DOHH2 (cell line): Measurements from ENCODE around the gene THBD.

Experiments
- H3F3A ChIP-seq: fragments of 200-600 bp; sonication (generic), shearing (Covaris generic); 2 replicates; pipeline ENCODE4 v1.6.0; 2016; ENCODE audit warnings: antibody characterized with exemption, mild to moderate bottlenecking; ENCODE audit not compliant: control insufficient read depth, insufficient read depth
- H3K27ac ChIP-seq: fragments of 200-600 bp; sonication (generic); 2 replicates; pipeline ENCODE4 v1.5.1; 2014; ENCODE audit warnings: low read depth, mild to moderate bottlenecking, low read length, moderate library complexity
- H3K27me3 ChIP-seq: fragments of 200-600 bp; sonication (generic); 2 replicates; pipeline ENCODE4 v1.6.1; 2014; ENCODE audit warnings: mild to moderate bottlenecking, low read length, mixed read lengths; ENCODE audit not compliant: control insufficient read depth
- H3K36me3 ChIP-seq: fragments of 200-600 bp; sonication (generic); 2 replicates; pipeline ENCODE4 v1.6.1; 2014; ENCODE audit warnings: mild to moderate bottlenecking, low read length, moderate library complexity, mixed read lengths; ENCODE audit not compliant: control insufficient read depth
- H3K4me1 ChIP-seq: fragments of 200-600 bp; sonication (generic); 2 replicates; pipeline ENCODE4 v1.6.1; 2014; ENCODE audit warnings: mild to moderate bottlenecking, low read length, mixed read lengths; ENCODE audit not compliant: control insufficient read depth
- H3K4me2 ChIP-seq: fragments of 200-600 bp; sonication (generic); 2 replicates; pipeline ENCODE4 v1.6.0; 2014; ENCODE audit warnings: mild to moderate bottlenecking, low read length, moderate library complexity
- H3K4me3 ChIP-seq: fragments of 200-600 bp; sonication (generic); 2 replicates; pipeline ENCODE4 v1.5.1; 2014; ENCODE audit warnings: mild to moderate bottlenecking, low read length, mixed read lengths
- H3K79me2 ChIP-seq: fragments of 200-600 bp; sonication (generic); 2 replicates; pipeline ENCODE4 v1.6.1; 2014; ENCODE audit warnings: mild to moderate bottlenecking, low read length, mixed read lengths; ENCODE audit not compliant: control insufficient read depth
- H3K9me2 ChIP-seq: fragments of 200-600 bp; sonication (generic); replicated peaks from 2 replicates; pipeline ENCODE4 v1.6.1; 2014; ENCODE audit warnings: mild to moderate bottlenecking, low read length, mixed read lengths; ENCODE audit not compliant: control insufficient read depth
- H3K9me3 ChIP-seq: fragments of 200-600 bp; sonication (generic); 2 replicates; pipeline ENCODE4 v1.6.1; 2014; ENCODE audit warnings: antibody characterized with exemption, low read length, mixed read lengths; ENCODE audit not compliant: control insufficient read depth, insufficient read depth
- H4K20me1 ChIP-seq: fragments of 200-600 bp; sonication (generic); 2 replicates; pipeline ENCODE4 v1.6.0; 2014; ENCODE audit warnings: low read depth, mild to moderate bottlenecking, antibody characterized with exemption, low read length, moderate library complexity; ENCODE audit not compliant: control insufficient read depth, insufficient read depth
- EZH2phosphoT487 ChIP-seq: fragments of 200-600 bp; sonication (generic); IDR thresholded peaks from 2 replicates; pipeline ENCODE4 v1.6.1; 2017; ENCODE audit warnings: borderline replicate concordance, mild to moderate bottlenecking, antibody characterized with exemption, low read length, moderate library complexity, mixed read lengths
- TF ChIP-seq, protein P1 (sequence below): fragments of 200-600 bp; sonication (generic); IDR thresholded peaks from one replicate; pipeline ENCODE4 v1.5.1; 2014; ENCODE audit warnings: antibody characterized with exemption, mild to moderate bottlenecking, low read depth, low read length; ENCODE audit not compliant: poor library complexity, severe bottlenecking

Gene THBD, protein sequence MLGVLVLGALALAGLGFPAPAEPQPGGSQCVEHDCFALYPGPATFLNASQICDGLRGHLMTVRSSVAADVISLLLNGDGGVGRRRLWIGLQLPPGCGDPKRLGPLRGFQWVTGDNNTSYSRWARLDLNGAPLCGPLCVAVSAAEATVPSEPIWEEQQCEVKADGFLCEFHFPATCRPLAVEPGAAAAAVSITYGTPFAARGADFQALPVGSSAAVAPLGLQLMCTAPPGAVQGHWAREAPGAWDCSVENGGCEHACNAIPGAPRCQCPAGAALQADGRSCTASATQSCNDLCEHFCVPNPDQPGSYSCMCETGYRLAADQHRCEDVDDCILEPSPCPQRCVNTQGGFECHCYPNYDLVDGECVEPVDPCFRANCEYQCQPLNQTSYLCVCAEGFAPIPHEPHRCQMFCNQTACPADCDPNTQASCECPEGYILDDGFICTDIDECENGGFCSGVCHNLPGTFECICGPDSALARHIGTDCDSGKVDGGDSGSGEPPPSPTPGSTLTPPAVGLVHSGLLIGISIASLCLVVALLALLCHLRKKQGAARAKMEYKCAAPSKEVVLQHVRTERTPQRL

DNA sequence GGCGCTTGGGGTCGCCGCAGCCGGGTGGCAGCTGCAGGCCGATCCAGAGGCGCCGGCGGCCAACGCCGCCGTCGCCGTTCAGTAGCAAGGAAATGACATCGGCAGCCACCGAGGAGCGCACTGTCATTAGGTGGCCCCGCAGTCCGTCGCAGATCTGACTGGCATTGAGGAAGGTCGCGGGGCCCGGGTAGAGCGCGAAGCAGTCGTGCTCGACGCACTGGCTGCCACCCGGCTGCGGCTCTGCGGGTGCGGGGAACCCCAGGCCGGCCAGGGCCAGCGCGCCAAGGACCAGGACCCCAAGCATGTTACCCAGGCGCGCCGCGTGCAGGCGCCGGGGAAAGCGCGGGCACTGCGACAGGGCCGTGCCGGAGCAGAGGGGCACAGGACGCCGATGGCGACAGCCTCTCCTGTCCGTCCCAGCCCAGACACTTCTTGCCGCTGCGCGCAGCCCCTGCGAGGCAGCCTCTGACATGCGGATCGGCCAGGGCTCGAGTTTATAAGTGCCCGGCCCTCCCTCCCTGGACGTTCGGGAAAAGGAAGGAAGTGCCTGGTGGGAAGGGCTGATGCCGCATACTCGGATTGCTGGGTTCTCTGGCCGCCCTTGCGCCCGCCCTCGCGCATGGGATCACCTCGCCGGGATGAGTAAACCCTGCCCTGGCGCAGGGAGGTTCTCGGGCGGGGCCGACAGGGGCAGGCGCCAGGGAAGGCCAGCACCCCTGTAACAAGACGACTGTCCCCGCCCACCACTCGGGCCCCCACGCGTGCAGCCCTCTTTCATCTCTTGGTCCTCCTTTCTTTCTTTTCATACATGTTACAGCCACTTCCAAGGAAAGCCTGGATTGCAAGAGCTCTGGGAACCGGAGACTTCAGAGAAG lies at the start of gene THBD:
Gene THBD (minus strand): TSS at position 472 of the 875 bp plus-strand sequence. CDS start 168 bp downstream, at position 304.
- H4K20me1 ChIP-seq = no peaks in the 10 kb centered on the region
- H3K79me2 ChIP-seq = no peaks in the 10 kb centered on the region
- no peaks in the 10 kb centered on the region for H3F3A ChIP-seq
- H3K4me2 ChIP-seq = no peak within 1 kb of the TSS
- no peak within 1 kb of the TSS for H3K4me3 ChIP-seq
- H3K27ac ChIP-seq = no peak within 1 kb of the TSS
- H3K9me2 ChIP-seq = no peaks in the 10 kb centered on the region
- no peaks in the 10 kb centered on the region for H3K4me1 ChIP-seq
- H3K36me3 ChIP-seq = no peaks in the 10 kb centered on the region
- TF ChIP-seq, protein P1, sequence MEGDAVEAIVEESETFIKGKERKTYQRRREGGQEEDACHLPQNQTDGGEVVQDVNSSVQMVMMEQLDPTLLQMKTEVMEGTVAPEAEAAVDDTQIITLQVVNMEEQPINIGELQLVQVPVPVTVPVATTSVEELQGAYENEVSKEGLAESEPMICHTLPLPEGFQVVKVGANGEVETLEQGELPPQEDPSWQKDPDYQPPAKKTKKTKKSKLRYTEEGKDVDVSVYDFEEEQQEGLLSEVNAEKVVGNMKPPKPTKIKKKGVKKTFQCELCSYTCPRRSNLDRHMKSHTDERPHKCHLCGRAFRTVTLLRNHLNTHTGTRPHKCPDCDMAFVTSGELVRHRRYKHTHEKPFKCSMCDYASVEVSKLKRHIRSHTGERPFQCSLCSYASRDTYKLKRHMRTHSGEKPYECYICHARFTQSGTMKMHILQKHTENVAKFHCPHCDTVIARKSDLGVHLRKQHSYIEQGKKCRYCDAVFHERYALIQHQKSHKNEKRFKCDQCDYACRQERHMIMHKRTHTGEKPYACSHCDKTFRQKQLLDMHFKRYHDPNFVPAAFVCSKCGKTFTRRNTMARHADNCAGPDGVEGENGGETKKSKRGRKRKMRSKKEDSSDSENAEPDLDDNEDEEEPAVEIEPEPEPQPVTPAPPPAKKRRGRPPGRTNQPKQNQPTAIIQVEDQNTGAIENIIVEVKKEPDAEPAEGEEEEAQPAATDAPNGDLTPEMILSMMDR = no peak
- TF ChIP-seq EZH2phosphoT487 = no peak
- H3K27me3 ChIP-seq = no peaks in the 10 kb centered on the region
- peaks cover 20% of the 10 kb centered on the region; the same call in 1 of the 2 replicates for H3K9me3 ChIP-seq

DNA sequence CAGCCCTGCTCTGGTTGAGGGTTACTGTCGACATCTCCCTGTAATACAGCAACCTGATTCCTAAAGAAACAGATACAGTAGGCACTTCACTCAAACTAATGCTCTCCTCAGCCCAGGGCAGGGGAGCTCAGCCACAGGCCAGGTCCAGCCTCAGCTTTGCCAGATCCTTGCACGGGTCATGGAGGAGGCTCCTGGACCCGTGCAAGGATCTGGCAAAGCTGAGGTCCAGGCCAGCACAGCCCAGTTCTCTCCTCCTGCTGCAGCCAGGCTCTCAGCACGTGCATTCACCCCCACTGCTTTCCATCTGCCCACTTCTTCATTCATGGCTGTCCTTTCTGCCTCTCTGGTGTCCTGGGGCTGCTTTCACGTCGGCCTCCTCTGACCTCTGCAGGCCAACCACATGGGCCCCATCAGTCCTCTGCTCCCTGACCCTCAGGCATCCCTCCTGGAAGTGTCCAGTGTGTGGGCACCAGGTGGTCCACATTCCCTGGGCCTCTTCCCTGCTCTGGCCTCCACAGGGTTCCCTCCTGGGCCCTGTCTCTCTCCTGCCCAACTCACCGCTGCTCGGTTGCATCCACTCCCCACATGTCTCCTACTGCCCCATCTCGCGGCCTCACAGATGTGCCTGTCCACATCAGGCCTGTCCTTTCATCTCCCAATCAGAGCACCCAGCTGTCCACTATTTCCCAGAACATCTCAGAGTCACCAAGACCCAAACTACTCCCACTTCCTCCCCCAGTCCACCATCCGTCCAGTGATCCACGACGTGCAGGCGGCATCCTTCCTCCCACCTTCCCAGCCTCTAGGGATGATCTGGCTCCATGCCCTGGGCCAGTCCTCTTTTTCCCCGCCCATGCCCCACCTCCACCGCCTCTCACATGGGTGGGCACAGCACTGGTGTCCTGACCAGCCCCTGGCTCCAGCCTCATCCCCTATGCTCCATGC lies 48.4 kb upstream of the THBD start:
- Histone ChIP-seq H3K27me3 (no peaks in the 10 kb centered on the region), H3K4me2 (no peak overlapping the region), H3K9me2 (no peaks in the 10 kb centered on the region), H3K4me3 (no peak overlapping the region), H3K27ac (no peak overlapping the region), H3F3A (no peaks in the 10 kb centered on the region), H4K20me1 (no peaks in the 10 kb centered on the region), H3K79me2 (no peaks in the 10 kb centered on the region), H3K36me3 (no peaks in the 10 kb centered on the region), H3K4me1 (no peaks in the 10 kb centered on the region), H3K9me3 (no peaks in the 10 kb centered on the region)
- TF ChIP-seq EZH2phosphoT487 = no peak
- TF ChIP-seq, protein P1 = no peak

DNA sequence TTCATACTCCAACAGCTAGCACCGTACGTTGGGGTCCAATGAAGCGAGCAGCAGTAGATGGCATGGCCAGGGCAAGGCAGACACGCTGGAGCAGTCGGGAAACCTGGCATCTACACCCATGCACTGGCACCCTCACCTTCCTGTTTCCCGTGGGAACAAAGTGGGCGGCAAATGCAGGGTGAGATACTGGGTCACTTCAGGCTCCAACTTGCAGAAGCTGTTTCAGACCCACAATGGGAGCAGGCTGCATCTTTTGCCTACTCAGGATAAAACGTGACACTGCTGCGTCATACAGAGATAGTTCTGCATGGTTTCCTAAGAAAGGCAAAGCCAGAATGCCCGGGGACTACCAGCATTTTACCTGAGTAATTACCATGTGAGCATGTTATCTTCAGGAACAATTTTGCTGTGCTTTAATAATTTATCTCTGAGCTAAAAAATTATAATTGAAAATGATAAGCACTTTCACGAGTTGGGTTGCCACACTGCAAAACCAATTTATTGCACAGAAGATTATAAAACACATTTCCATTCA lies 47.6 kb upstream of the THBD start:
- Histone ChIP-seq H3K4me1 (no peaks in the 10 kb centered on the region), H3K27ac (no peak overlapping the region), H3K27me3 (no peaks in the 10 kb centered on the region), H3K36me3 (no peaks in the 10 kb centered on the region), H3K4me3 (no peak overlapping the region), H3K9me2 (no peaks in the 10 kb centered on the region), H3F3A (no peaks in the 10 kb centered on the region), H4K20me1 (no peaks in the 10 kb centered on the region), H3K9me3 (no peaks in the 10 kb centered on the region), H3K79me2 (no peaks in the 10 kb centered on the region), H3K4me2 (no peak overlapping the region)
- TF ChIP-seq EZH2phosphoT487 = no peak
- TF ChIP-seq, protein P1 = no peak
